ENCODE measurements around the gene HS2ST1. TPM values are rescaled to one million over a fixed set of nuclear protein-coding genes. Genes with fewer than 3 reads are reported as not detected.

Gene HS2ST1
- total RNA-seq, 1 experiment from 2014 or later: 30.1 TPM

- H4K20me1 ChIP-seq (ENCODE audit: insufficient read depth): no peaks in the 10 kb centered on the region
Measured at GRCh38 chr1:87004857-87005256, 90.4 kb downstream of the HS2ST1 start.

DNA sequence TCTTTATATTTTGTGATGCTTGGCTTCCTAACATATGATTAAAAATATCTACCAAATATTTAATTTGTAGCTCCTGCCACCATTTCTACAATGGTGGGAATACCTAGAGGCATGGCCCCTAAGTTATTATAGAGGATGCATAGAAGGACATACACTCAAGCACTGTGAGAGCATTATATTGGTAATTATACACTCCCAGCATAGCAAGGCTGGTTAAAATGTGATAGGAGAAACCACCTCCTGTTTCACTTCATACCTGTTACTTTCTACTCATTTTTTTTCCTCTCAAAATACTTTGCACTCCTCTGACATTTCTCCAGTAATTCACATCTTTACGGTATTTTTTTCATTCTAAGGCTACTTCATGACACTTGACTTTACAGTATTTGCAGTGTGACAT, 92.9 kb downstream of the HS2ST1 start:
- H3K9ac ChIP-seq (ENCODE audit: low read length): no peak overlapping the region
- intact Hi-C loops (cut with micrococcal nuclease): no loop called here
- BruUV-seq (replicated peaks): no TSS peak
- no peak overlapping the region for H2AFZ ChIP-seq (ENCODE audit: low read depth, low read length, poor library complexity, severe bottlenecking)
- DNase-seq (ENCODE audit: low read depth, low spot score) (no peak), ATAC-seq (no peak)
- H3K4me2 ChIP-seq (ENCODE audit: low read length): no peak overlapping the region
- H3K79me2 ChIP-seq (ENCODE audit: insufficient read depth, low read length): no peaks in the 10 kb centered on the region
- H4K20me1 ChIP-seq (ENCODE audit: insufficient read depth): no peaks in the 10 kb centered on the region
- H3K27me3 ChIP-seq (ENCODE audit: insufficient read depth, low read length): no peaks in the 10 kb centered on the region
- H3K4me1 ChIP-seq (ENCODE audit: control insufficient read depth in 1 of 2, insufficient read depth in 2 of 2, low read length in 2 of 2): no peaks in the 10 kb centered on the region
- no peak overlapping the region for H3K4me3 ChIP-seq (replicated peaks in 1 of 2; ENCODE audit: low read depth in 1 of 2, low read length in 2 of 2)
- no peaks in the 10 kb centered on the region for H3K9me2 ChIP-seq (ENCODE audit: insufficient read depth)
- RAD21 ChIA-PET (ENCODE audit: low non-redundant PET in 1 of 2, low total read pairs in 2 of 2, uncharacterized antibody in 2 of 2, unreplicated experiment in 2 of 2): no interaction called here
- CTCF ChIA-PET: no interaction called here
- POLR2A ChIA-PET: no interaction called here
- no peak for TF ChIP-seq ZNF274 (IDR thresholded peaks at IDR 0.05; ENCODE audit: low read depth, low read length)
- no peak for TF ChIP-seq POLR2AphosphoS5 (IDR thresholded peaks at IDR 0.05; ENCODE audit: low read depth, low read length)
- TF ChIP-seq SP1 (IDR thresholded peaks at IDR 0.05; ENCODE audit: low read depth): no peak
- TF ChIP-seq RAD21 (IDR thresholded peaks at IDR 0.05; ENCODE audit: low read depth): no peak
- TF ChIP-seq, protein P1, sequence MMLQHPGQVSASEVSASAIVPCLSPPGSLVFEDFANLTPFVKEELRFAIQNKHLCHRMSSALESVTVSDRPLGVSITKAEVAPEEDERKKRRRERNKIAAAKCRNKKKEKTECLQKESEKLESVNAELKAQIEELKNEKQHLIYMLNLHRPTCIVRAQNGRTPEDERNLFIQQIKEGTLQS (IDR thresholded peaks at IDR 0.05): no peak
- no peak for TF ChIP-seq FOSL1 (IDR thresholded peaks at IDR 0.05; ENCODE audit: low read depth)
- TF ChIP-seq EGR1 (IDR thresholded peaks at IDR 0.05; ENCODE audit: low read depth): no peak
- TF ChIP-seq YY1 (IDR thresholded peaks at IDR 0.05; ENCODE audit: extremely low read depth, insufficient replicate concordance, low read depth, low read length): no peak
- no peaks in the 10 kb centered on the region for H3K36me3 ChIP-seq (ENCODE audit: control insufficient read depth in 1 of 2, insufficient read depth in 2 of 2, low read length in 2 of 2)
- no peak overlapping the region for H3K27ac ChIP-seq (ENCODE audit: low read depth, low read length)
- H3K9me3 ChIP-seq (ENCODE audit: control insufficient read depth in 1 of 2, insufficient read depth in 1 of 2, low read depth in 1 of 2, low read length in 2 of 2): peaks cover 0 to 6% of the 10 kb centered on the region in 2 experiments; a peak in 1 of 4 replicates

More at GRCh38 chr1:87004857-87005256, 90.4 kb downstream of the HS2ST1 start:
- Histone ChIP-seq H3K9ac (ENCODE audit: low read length) (no peak overlapping the region), H3K79me2 (ENCODE audit: insufficient read depth, low read length) (no peaks in the 10 kb centered on the region), H3K36me3 (ENCODE audit: control insufficient read depth in 1 of 2, insufficient read depth in 2 of 2, low read length in 2 of 2) (no peaks in the 10 kb centered on the region), H3K9me3 (ENCODE audit: control insufficient read depth in 1 of 2, insufficient read depth in 1 of 2, low read depth in 1 of 2, low read length in 2 of 2) (no peaks in the 10 kb centered on the region), H2AFZ (ENCODE audit: low read depth, low read length, poor library complexity, severe bottlenecking) (no peak overlapping the region), H3K27me3 (ENCODE audit: insufficient read depth, low read length) (no peaks in the 10 kb centered on the region), H3K4me1 (ENCODE audit: control insufficient read depth in 1 of 2, insufficient read depth in 2 of 2, low read length in 2 of 2) (no peaks in the 10 kb centered on the region), H3K4me3 (replicated peaks in 1 of 2; ENCODE audit: low read depth in 1 of 2, low read length in 2 of 2) (no peak overlapping the region), H3K9me2 (ENCODE audit: insufficient read depth) (no peaks in the 10 kb centered on the region), H3K4me2 (ENCODE audit: low read length) (no peak overlapping the region), H3K27ac (ENCODE audit: low read depth, low read length) (no peak overlapping the region)
- DNase-seq (ENCODE audit: low read depth, low spot score) (no peak), ATAC-seq (no peak)
- BruUV-seq (replicated peaks): no TSS peak
- CTCF ChIA-PET: no interaction called here
- POLR2A ChIA-PET: no interaction called here
- intact Hi-C loops (cut with micrococcal nuclease): no loop called here
- RAD21 ChIA-PET (ENCODE audit: low non-redundant PET in 1 of 2, low total read pairs in 2 of 2, uncharacterized antibody in 2 of 2, unreplicated experiment in 2 of 2): no interaction called here
- TF ChIP-seq SIN3A (IDR thresholded peaks at IDR 0.05; ENCODE audit: low read depth) (no peak), POLR2AphosphoS5 (IDR thresholded peaks at IDR 0.05; ENCODE audit: low read depth, low read length) (no peak), YY1 (IDR thresholded peaks at IDR 0.05; ENCODE audit: extremely low read depth, insufficient replicate concordance, low read depth, low read length) (no peak), JUND (IDR thresholded peaks at IDR 0.05) (no peak), EZH2 (IDR thresholded peaks at IDR 0.05) (no peak), EGR1 (IDR thresholded peaks at IDR 0.05; ENCODE audit: low read depth) (no peak), ZFX (IDR thresholded peaks at IDR 0.05) (no peak), ZNF274 (IDR thresholded peaks at IDR 0.05; ENCODE audit: low read depth, low read length) (no peak), CBX3 (IDR thresholded peaks at IDR 0.05; ENCODE audit: low read depth) (no peak), SP1 (IDR thresholded peaks at IDR 0.05; ENCODE audit: low read depth) (no peak), FOSL1 (IDR thresholded peaks at IDR 0.05; ENCODE audit: low read depth) (no peak), RAD21 (IDR thresholded peaks at IDR 0.05; ENCODE audit: low read depth) (no peak)
- TF ChIP-seq, protein P1 (IDR thresholded peaks at IDR 0.05): no peak

Measured in HCT116 (cell line).